Left cardiac atrium (tissue), 4 donors: ENCODE measurements around the gene FSTL5. TPM values are rescaled to one million over a fixed set of nuclear protein-coding genes. Genes with fewer than 3 reads are reported as not detected.
"Not testable (repeated sequence)": the region's sequence is repeated elsewhere in the genome, so short reads cannot be mapped to it uniquely, and the experiment has no call there.

Experiments used
- ATAC-seq, 2 donors: fragments of 200-7000 bp; cut with Tn5 transposase; one replicate each; pipeline ENCODE4 v1.9.1; 2020; ENCODE audit warnings: mild to moderate bottlenecking in 2 of 2, moderate library complexity in 2 of 2
- DNase-seq: peaks from one replicate; pipeline ENCODE4 v3.0.0-alpha.2; 2020
- intact Hi-C, 2 donors: fragments of 100-400 bp; cut with DNase I; formaldehyde crosslinking; loops; one replicate each; pipeline versions ENCODE4 v1.14.1 to v1.15.1; 2022 to 2023
- total RNA-seq, 2 donors: library from RNA; stranded (reverse); fragmentation: NEBNext Ultra II Directional; extraction: Animal tissue kit (Norgen Biotek cat#: 25700); gene quantifications; one replicate each; pipeline ENCODE4 v1.2.1, GENCODE V29; 2021
- donor health status: DM: no; HTN: yes; CAD: no.
- donor health status: DM: no; HTN: yes; CAD: no; lungs with severe emphysema.
- donor health status: DM: yes; HTN: yes; CAD: no.
- donor health status: Dilated cardiomyopathy.

FSTL5 gene
- total RNA-seq, 2 donors from 2014 or later = not detected

DNA sequence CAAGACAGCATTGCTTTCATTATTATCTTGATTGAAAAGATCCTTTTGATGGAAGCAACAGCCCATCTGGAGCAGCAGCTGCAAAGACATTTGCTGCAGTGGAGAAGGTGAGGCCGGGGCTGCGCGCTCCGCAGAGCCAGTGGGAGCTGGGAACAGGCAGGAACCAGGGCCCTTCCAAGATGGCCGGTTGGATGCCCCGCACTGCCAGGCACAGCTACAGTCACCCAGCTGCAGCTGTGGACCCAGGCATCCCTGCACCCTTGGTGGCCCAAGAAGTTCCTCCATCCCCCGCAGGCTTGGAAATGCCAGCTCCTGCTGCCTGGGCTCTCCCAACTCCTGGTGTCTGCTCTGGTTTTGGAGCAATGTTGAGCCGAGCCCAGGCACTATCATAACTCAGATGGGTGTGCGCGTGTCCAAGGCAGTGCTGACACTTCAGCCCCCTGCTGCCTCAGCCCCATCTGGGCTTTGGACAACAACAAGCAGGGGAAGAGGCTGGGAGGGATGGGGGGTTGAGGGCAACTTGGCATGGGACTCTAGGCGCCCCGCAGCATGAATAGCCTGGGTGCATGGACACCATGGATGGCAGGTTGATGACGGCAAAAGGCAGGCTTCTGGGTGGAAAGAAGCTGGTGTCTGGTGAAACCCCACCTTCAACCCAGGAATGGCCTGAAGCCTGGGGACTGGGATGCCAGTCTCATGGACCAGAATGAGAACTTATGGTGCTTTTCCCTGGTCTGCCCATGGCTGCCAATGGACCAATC is 371.8 kb downstream of the FSTL5 start:
- DNase-seq = no peak
- no peak for ATAC-seq
- intact Hi-C loops = no loop called here

DNA sequence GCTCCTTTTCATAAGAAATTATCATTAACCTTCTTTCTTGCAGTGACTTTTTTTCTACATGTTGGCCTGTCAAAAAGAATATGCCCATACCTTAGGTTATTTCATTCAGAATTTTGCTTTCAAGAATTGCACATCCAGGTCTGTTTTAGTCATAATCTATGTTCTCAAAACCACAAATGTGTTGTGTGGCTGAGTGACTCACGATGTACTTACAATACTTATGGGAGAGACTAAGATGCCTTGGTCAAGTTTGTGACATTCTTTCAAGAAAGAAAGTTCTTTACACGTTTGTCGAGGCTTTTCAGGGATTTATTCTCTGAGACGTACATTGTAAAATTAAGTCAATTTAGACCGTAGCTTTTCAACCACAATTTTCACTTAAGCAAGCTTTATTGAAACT is 396.7 kb downstream of the FSTL5 start:
- ATAC-seq (no peak), DNase-seq (no peak)
- intact Hi-C loops = no loop called here

DNA sequence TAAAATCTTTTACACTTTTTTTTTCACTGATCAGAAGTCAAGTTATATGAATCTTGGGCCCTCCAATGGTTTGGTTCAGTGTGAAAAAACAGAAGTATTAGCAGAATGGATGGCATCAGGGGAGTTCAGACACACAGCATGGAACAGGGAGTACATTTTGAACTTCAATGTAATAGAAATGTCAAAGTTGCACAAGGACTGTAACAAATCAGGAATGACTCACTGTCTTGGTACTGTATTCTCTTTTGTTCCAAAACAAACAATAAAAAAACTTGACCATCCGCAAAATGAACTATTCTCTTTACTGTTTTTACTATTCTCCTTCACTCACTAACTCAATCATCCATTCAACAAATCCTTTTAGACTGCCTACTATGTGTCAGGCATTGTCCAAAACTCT is 401.0 kb downstream of the FSTL5 start:
- ATAC-seq = no peak
- intact Hi-C loops = no loop called here
- no peak for DNase-seq

DNA sequence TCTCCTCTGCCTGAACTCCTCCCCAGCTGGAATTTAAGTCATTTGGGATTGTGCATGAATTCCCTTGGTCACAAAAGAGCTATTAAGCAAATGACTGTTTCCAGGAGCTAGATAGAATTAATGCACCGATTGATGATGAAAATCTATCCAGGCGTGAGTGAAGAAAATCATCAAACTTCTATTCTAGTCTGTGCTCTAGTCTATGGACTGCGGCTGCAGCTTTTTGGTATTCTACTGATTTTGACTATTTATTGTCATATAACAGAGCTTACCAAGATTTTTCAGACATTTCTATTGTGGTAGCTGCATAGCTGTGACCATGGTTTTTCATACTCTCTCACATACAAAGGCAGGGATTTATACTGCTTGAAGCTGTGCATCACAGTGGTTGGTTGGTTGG is 403.8 kb downstream of the FSTL5 start:
- no peak for DNase-seq
- intact Hi-C loops = no loop called here
- ATAC-seq = no peak

DNA sequence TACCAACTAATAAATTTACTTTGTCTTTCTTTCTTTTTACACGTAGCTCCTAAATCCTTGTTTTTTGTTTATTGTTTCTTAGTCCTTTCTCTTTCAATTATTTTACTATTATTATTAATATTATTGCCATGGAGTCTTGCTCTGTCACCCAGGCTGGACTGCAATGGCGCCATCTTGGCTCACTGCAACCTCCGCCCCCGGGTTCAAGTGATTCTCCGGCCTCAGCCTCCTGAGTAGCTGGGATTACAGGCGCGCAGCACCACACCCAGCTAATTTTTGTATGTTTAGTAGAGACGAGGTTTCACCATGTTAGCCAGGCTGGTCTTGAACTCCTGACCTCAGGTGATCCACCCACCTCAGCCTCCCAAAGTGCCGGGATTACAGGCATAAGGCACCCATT is 405.4 kb downstream of the FSTL5 start:
- ATAC-seq, intact Hi-C loops: not testable (repeated sequence)

DNA sequence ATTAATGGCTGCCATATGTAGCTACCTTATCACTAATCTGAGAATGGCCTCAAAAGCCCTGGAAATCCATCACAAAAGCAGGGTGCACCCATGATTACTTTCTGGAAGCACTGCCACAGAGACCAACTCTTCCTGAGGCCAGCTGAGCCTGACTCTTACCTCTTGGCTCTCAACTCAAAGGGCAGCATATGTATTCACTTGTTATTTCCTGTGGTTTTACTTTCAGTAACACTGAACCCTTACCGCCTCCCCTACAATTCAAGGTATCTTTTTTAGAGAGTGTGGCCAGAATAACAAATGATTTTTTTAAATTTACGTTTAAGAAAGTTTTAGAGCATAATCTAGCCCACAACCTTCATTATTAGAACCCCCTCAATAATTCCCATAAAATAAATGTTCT is 434.9 kb downstream of the FSTL5 start:
- ATAC-seq (no peak), DNase-seq (no peak)
- intact Hi-C loops = no loop called here

More for the DNA sequence above, 405.4 kb downstream of the FSTL5 start:
- not testable (repeated sequence) for DNase-seq

DNA sequence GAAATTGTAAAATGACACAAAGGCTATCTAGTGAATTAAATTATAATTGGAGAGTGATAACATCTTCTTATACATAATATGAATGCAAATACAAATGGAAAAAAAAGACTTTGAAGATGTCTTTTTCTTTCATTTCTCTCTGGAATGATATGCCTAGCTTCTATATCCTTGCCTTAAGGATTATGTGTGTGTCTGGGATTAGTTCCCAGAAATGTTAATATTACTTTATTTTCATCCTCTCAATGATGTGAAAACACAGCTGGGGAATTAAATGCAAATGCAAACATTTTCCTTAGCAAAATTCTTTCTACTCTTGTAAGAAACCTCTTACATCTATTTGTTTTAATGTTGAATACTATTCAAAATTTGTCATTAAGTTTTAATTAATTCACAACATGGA is 441.9 kb downstream of the FSTL5 start:
- ATAC-seq (no peak), DNase-seq (no peak)
- intact Hi-C loops = no loop called here

DNA sequence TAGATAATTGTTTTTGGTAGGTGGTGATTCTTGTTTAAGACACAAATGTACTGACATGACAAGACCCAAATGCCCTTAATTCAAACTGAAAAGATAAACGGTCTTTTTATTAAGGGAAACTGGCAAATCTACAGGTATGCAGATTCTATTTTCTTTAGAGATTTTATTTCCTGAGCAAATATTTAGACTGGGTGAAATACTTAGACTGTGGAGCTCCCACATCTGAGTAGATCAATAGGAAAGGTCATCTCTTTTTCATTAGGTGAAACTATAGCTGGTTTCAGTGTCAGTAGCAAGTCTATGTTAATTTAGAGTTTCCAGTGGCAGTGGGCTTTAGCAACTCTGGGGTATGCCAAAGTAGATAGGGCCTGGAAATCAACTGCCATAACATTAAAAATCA is 446.7 kb downstream of the FSTL5 start:
- ATAC-seq = no peak
- intact Hi-C loops = no loop called here
- no peak for DNase-seq

DNA sequence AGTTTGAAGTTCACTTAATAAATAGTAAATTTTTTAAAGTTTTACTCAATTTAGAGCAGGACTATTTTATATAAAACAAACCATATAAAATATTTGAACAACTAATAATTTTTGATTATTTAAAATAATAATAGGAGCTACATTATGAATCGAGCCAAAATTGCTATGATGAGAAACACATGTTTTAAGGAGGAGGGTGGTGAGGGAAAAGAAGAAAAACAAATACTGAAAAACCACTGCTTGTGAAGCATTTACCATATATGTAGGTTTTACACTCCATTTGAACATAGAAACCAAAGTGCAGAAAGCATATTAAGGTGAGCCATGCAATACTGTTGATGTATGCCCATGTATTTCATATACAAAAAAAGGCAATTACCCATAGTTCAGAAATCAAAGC is 448.9 kb downstream of the FSTL5 start:
- ATAC-seq = no peak
- intact Hi-C loops = no loop called here
- DNase-seq = no peak

DNA sequence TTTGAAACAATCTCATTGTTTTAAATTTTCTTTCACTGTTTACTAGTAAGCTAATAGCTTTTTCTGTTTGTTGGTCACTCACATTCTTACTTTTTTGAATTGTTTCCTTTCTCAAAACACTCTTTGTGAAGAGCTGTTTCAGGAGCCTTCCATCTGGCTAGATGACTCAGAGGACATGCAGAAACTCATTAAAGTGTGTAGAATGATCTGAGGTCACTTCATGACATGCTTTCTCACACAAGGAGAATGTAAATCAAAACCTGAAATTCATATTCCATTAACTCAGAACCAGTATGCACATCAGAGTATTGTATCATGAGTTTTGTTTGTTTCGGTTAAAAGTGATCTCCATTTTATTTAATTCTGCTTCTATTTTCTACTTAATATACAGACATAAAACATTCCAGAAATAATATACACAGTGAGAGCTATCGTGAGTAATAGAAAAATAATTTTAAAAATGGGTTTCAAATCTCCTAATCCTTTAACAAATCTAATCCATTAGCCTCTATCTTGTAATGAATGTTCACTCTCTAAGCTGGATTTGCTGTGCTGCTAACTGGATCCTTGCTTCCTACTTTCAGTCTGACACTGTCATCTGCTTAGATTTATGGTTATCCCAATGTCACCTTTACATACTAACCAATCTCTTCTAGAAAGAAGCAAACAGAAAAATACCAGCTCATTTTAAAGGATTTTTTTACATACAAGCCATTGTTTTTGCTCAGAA is 449.6 kb downstream of the FSTL5 start:
- intact Hi-C loops = no loop called here
- no peak for ATAC-seq
- DNase-seq = no peak

DNA sequence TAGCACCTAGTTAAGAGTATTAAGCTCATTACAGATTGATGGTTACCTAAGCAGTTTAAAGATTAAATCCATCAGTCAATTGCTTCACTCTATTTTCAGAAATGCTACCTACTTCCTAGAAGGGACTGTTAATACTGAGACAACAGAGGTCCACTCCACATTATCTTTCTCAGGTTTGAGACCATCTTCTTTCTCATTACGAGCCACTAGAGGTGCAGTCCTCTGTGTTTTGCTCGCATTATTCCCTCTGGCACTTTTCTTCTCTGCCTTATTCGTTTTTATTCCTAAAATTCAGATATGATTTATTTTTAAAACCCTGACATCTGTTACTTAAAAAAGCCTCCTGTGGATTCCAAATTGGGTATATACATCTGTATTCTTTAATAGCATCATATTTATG is 459.1 kb downstream of the FSTL5 start:
- ATAC-seq (no peak), DNase-seq (no peak)
- intact Hi-C loops = no loop called here

DNA sequence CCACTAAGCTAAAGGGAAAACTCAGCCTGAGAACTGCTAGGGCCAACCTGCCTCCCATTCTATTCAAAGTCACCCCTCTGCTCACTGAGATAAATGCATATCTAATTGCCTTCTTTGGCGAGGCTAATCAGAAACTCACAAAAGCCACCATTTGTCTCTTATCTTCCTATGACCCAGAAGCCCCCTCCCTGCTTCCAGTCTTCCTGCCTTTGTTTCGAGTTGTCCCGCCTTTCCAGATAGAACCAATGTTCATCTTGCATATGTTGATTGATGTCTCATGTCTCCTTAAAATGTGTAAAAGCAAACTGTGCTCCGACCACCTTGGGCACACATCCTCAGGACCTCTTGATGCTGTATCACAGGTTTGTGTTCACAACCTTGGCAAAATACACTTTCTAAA is 459.8 kb downstream of the FSTL5 start:
- no peak for DNase-seq
- intact Hi-C loops = no loop called here
- ATAC-seq = no peak

DNA sequence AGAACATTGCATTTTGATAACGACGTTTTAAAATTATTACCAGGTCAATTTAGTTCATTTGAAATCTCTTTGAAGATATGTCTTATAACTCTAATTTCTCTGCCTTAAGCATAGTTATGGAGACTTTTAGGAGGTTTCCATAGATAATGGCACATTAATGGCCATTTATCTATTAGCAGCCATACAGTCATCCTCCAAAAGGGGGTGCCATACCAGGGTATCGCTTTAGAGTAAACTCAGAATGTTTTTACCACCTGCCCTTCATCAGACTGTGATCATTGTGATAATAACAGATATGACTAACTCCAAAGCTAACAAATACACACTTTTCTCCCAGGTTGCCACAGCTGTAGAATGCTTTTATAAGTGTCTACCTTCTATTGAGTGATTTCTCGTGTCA is 461.5 kb downstream of the FSTL5 start:
- ATAC-seq (no peak), DNase-seq (no peak)
- intact Hi-C loops = no loop called here

DNA sequence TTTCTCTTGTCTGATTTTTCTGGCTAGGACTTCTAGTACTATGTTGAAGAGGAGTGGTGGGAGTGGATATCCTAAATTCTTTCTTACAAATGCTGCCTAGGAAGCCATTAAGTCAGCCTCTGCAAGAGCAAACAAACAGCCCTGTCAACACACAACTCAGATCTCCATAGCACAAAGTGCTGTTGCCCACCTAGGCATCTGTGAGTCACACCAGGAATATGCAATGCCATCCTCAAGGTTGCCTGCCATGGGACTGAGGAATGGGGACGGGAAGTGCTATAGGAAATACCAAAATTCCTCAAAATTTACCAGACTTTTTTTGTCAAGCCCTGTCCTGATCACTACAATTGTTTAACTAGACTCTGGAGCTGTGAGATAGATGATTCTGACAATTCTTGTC is 466.9 kb downstream of the FSTL5 start:
- intact Hi-C loops = no loop called here
- ATAC-seq (no peak), DNase-seq (no peak)

DNA sequence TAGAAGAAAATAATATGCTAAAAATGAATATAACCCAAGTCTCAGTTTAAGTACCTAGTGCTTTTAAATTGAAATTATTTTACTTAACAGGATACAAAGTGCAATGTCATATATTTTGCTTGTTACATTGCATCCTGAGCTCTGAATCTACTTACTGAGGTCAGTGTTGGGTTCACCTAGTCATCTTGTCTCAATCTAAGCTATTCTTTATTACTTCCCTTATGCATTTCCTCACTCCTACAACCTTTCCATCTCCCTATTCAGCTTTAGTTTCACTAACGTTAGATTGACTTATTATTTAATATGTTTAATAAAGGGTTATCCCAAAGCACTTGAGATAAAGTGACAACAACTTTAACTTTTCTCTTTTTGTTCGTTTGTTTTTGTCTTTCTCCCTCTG is 483.7 kb downstream of the FSTL5 start:
- DNase-seq (no peak), ATAC-seq (no peak)
- intact Hi-C loops = no loop called here

DNA sequence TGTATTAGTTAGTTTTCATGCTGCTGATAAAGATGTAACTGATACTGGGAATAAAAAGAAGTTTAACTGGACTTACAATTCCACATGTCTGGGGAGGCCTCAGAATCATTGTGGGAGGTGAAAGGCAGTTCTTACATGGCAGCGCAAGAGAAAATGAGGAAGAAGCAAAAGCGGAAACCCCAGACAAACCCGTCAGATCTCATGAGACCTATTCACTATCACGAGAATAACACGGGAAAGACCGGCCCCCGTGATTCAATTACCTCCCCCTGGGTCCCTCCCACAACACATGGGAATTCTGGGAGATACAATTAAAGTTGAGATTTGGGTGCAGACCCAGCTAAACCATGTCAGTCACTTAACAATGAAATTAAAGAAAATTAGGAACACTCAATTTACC is 499.1 kb downstream of the FSTL5 start:
- no peak for ATAC-seq

DNA sequence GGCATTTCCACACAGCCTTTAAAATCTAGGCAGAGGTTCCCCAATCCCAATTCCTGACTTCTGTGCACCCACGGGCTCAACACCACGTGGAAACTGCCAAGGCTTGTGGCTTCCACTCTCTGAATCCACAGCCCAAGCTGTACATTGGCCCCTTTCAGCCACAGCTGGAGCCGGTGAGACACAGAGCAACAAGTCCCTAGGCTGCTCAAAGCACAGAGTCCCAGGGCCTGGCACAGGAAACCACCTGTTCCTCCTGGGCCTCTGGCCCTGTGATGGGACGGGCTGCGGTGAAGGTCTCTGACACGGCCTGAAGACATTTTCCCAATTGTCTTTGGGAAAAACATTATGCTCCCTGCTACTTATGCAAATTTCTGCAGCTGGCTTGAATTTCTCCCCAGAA is 500.0 kb downstream of the FSTL5 start:
- DNase-seq = no peak
- intact Hi-C loops = no loop called here

More for the DNA sequence above, 499.1 kb downstream of the FSTL5 start:
- intact Hi-C loops = no loop called here
- no peak for DNase-seq

DNA sequence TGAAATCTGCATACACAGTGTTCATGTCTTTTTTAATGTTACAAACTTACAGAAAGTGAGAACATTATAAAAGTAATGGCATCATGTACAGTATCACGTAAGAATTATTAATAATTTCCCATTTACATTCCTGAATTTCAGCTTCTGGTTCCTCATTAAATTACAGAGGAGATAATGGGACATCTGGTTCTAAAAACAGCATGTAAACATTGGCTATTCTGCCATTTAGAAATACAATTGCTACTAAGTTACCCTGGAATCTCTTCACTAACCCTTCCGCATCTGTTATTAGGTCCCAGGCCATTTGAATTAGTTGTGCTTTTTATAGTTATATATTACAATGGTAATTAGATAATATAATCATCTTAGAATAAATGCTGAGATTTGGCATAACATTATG is 505.1 kb downstream of the FSTL5 start:
- DNase-seq (no peak), ATAC-seq (no peak)
- intact Hi-C loops = no loop called here

More for the DNA sequence above, 500.0 kb downstream of the FSTL5 start:
- no peak for ATAC-seq

DNA sequence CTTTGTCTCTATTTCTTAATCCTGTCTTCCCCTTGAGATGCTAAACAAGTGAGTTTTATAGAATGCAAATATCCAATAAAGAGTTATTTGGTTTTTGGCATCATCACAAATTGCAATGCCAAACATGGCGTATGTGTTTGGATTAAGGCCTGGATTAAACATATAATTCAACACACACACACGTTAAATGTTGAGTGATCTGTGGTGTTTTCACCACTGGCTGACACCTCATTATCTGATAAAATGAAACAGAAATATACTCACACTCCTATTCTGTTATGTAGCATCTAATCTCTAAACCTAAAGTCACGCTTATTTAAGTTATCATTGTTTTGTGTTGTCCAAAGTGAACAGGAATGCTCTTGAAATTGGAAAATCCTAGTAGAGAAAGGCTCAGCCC is 506.2 kb downstream of the FSTL5 start:
- DNase-seq (no peak), ATAC-seq (no peak)
- intact Hi-C loops = no loop called here

DNA sequence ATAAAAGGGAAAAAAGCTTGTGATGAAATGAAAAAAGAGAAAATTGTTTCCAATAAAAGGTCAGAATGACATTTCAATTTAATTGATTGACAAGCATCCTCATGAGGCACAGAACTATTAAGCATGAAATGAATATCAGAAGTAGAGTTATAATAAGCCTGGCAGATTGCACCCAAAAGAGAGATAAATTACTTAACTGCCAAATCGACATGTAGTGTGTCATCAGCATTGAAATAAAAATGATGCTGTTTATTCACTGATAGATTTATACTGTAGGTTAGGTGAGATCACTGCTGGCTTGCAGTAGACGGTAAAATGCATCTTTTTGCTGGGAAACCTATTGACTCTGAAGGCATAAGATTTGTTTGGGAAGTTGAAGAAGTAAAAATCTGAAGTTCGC is 507.2 kb downstream of the FSTL5 start:
- DNase-seq = no peak
- ATAC-seq = no peak
- intact Hi-C loops = no loop called here

DNA sequence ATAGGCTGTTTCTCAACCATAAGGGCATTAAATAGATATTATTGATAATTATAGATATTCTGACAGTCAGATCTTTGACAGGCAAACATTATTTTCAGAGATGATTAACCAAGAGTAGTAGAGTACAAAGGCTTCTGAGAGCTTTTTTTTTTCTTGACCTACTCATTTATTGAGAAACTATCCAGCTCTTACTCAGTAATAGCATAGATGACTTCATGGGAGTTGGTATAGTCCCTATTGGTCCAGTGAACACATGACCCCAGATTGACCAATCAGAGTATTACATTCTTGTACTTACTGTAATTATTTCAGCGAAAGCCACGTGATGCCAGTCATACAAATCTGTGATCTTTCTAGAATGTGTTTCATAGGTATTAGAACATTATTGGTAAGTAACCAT is 508.7 kb downstream of the FSTL5 start:
- intact Hi-C loops = no loop called here
- no peak for ATAC-seq
- DNase-seq = no peak
